Endothelial cell of umbilical vein (primary cell): ENCODE data around the gene RTEL1. TPM values are rescaled to one million over a fixed set of nuclear protein-coding genes. Genes with fewer than 3 reads are reported as not detected.

ENCODE experiments used
- BruUV-seq: library from RNA; stranded (reverse); fragments of 400-500 nt; replicated peaks from 2 replicates; lab custom pipeline; 2021; lab: Mats Ljungman, UMichigan
- CTCF ChIA-PET: fragments of 300-600, 350-600 bp; sonication (Branson Sonifier 250); formaldehyde crosslinking; loops from one replicate; lab custom pipeline; 2021; ENCODE audit warnings: antibody characterized with exemption, inconsistent platforms; lab: Charles Lee
- POLR2A ChIA-PET: fragments of 300-600, 350-600 bp; sonication (Branson Sonifier 250); formaldehyde crosslinking; loops from one replicate; lab custom pipeline; 2021; ENCODE audit warnings: antibody characterized with exemption, inconsistent platforms; lab: Charles Lee
- DNase-seq: peaks from one replicate; pipeline ENCODE4 v3.0.0-alpha.2; 2011; ENCODE audit warnings: low read depth, low spot score
- FAIRE-seq: peaks from 2 replicates; lab custom pipeline; 2011; peaks lifted over from hg19 to GRCh38; lab: Jason Lieb, UNC
- H2AFZ ChIP-seq: 2 replicates; pipeline ENCODE4 v1.6.0; 2012; ENCODE audit warnings: low read depth, low read length, control low read depth, inconsistent platforms
- H3K27ac ChIP-seq: 2 replicates; pipeline ENCODE4 v1.5.1; 2011; ENCODE audit warnings: low read depth, mild to moderate bottlenecking, control low read depth, low read length, moderate library complexity; ENCODE audit not compliant: insufficient read depth
- H3K27me3 ChIP-seq, 2 experiments: 2 replicates each; pipeline versions ENCODE4 v1.6.0 to v1.6.1; 2011; ENCODE audit warnings: low read length in 2 of 2, mixed read lengths in 1 of 2; ENCODE audit not compliant: control insufficient read depth in 2 of 2, insufficient read depth in 2 of 2
- H3K36me3 ChIP-seq, 2 experiments: 2 replicates in 1 of 2; 3 replicates in 1 of 2; pipeline ENCODE4 v1.5.1; 2011; ENCODE audit warnings: low read length in 2 of 2, mild to moderate bottlenecking in 1 of 2, moderate library complexity in 1 of 2; ENCODE audit not compliant: control insufficient read depth in 2 of 2, insufficient read depth in 2 of 2; ENCODE audit errors: extremely low read depth in 1 of 2
- H3K4me1 ChIP-seq: 3 replicates; pipeline ENCODE4 v1.5.1; 2011; ENCODE audit warnings: mild to moderate bottlenecking, low read length; ENCODE audit not compliant: control insufficient read depth, insufficient read depth; ENCODE audit errors: extremely low read depth
- H3K4me2 ChIP-seq: 2 replicates; pipeline ENCODE4 v1.6.1; 2011; ENCODE audit warnings: low read length, control low read depth, mixed read lengths; ENCODE audit not compliant: insufficient read depth
- H3K4me3 ChIP-seq, 3 experiments: fragments of 200-600 bp in 1 of 3; sonication (generic), shearing (Covaris generic) in 1 of 3; replicated peaks in 1 of 3; 2 replicates each; pipeline ENCODE4 v1.5.1; 2011 to 2016; ENCODE audit warnings: control low read depth in 3 of 3, low read length in 3 of 3, mild to moderate bottlenecking in 2 of 3, inconsistent platforms in 1 of 3, low read depth in 1 of 3, moderate library complexity in 1 of 3; ENCODE audit not compliant: insufficient read depth in 1 of 3
- H3K79me2 ChIP-seq: 2 replicates; pipeline ENCODE4 v1.6.0; 2012; ENCODE audit warnings: low read length, inconsistent platforms; ENCODE audit not compliant: control insufficient read depth, insufficient read depth
- H3K9ac ChIP-seq: replicated peaks from 2 replicates; pipeline ENCODE3; 2011; ENCODE audit warnings: low read length, control low read depth; ENCODE audit not compliant: insufficient read depth; ENCODE audit errors: extremely low read depth
- H3K9me1 ChIP-seq: replicated peaks from 3 replicates; pipeline ENCODE4 v1.6.0; 2011; ENCODE audit warnings: mild to moderate bottlenecking, low read length; ENCODE audit not compliant: control insufficient read depth, insufficient read depth; ENCODE audit errors: extremely low read depth
- H3K9me3 ChIP-seq: replicated peaks from 2 replicates; pipeline ENCODE4 v1.5.1; 2012; ENCODE audit warnings: low read length, inconsistent platforms; ENCODE audit not compliant: control insufficient read depth, insufficient read depth
- H4K20me1 ChIP-seq: replicated peaks from 2 replicates; pipeline ENCODE3; 2011; ENCODE audit warnings: mild to moderate bottlenecking, low read length; ENCODE audit not compliant: control insufficient read depth, insufficient read depth; ENCODE audit errors: extremely low read depth
- JUN ChIP-seq: IDR thresholded peaks from 2 replicates; pipeline ENCODE4 v1.6.1; 2011; ENCODE audit warnings: borderline replicate concordance, low read depth; ENCODE audit not compliant: insufficient read length, insufficient read depth
- MAX ChIP-seq: IDR thresholded peaks from 2 replicates; pipeline ENCODE4 v1.6.1; 2011; ENCODE audit not compliant: insufficient read depth, insufficient read length
- MYC ChIP-seq: IDR thresholded peaks from one replicate; pipeline ENCODE4 v1.6.1; 2011; ENCODE audit warnings: mild to moderate bottlenecking, low read depth, low read length
- POLR2A ChIP-seq: IDR thresholded peaks from 2 replicates; pipeline ENCODE4 v1.6.1; 2012; ENCODE audit warnings: low read depth, mild to moderate bottlenecking, control low read depth, low read length
- POLR2AphosphoS5 ChIP-seq: IDR thresholded peaks from 2 replicates; pipeline ENCODE4 v1.6.1; 2012; ENCODE audit warnings: low read depth, mild to moderate bottlenecking, control low read depth, low read length, moderate library complexity; ENCODE audit not compliant: insufficient read depth
- dilution Hi-C: fragments of 300-500 bp; cut with MboI; formaldehyde crosslinking; loops from one replicate; pipeline ENCODE4 v1.15.0; 2019; ENCODE audit warnings: low sequenced_read_pairs; ENCODE audit not compliant: extremely low pct_ligation_motif_present
- intact Hi-C: fragments of 100-400 bp; cut with micrococcal nuclease; formaldehyde crosslinking; loops from one replicate; pipeline ENCODE4 v1.10.0; 2022
- polyA plus RNA-seq, 4 experiments: library from polyadenylated mRNA; depleted of rRNA in 3 of 4; stranded (reverse) in 3 of 4; unstranded in 1 of 4; fragments of >200 nt; gene quantifications; 2 replicates each; pipeline versions ENCODE4 v1.2.1 to v1.2.3, GENCODE V29; 2011 to 2012; ENCODE audit warnings: missing spikeins in 1 of 4
- total RNA-seq: library from RNA; stranded (reverse); gene quantifications from 2 replicates; pipeline ENCODE4 v1.2.3, GENCODE V29; 2021

RTEL1 gene
- total and polyA plus RNA-seq, 2 donors (not counting 3 experiments of a cell fraction or from before 2014, with no cell fraction given), result 17.0 to 44.9 TPM

DNA sequence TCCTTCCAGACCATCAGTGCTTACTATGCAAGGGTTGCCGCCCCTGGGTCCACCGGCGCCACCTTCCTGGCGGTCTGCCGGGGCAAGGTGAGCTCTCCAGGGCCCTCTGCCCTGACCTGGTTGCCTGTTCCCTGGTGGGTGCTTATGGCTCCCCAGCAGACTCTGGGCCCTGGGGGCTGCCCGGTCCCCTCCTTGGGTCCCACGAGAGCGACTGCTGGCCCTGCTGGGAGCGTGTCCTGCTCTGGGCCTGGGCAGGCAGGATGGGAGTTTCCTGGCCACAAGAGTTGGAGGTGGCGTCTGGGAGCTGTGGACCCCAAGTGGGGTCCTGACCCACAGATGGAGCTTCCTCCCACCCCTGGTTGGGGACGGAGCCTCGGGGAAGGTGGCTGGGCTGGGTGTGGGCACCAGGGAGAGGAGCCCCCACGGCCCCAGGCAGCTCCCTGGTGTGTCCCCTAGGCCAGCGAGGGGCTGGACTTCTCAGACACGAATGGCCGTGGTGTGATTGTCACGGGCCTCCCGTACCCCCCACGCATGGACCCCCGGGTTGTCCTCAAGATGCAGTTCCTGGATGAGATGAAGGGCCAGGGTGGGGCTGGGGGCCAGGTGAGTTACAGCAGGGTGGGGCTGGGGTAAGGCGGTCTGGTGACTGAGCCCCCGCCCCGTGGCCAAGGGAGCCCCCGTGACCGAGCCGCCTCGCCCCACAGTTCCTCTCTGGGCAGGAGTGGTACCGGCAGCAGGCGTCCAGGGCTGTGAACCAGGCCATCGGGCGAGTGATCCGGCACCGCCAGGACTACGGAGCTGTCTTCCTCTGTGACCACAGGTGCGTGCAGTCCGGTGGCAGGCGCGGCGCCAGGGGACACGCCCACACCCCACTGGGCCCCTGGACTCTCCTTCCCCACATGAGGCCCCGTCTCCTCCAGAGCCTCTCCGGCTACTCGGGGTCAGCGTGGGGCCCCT is 31.2 kb downstream of the RTEL1 start:
- Histone ChIP-seq H3K36me3 (no peaks in the 10 kb centered on the region), H3K27me3 (no peaks in the 10 kb centered on the region), H3K79me2 (peaks cover 4% of the 10 kb centered on the region), H3K27ac (no peak overlapping the region), H2AFZ (no peak overlapping the region), H3K4me1 (peaks cover 31% of the 10 kb centered on the region), H3K9me3 (no peaks in the 10 kb centered on the region), H4K20me1 (no peaks in the 10 kb centered on the region), H3K4me3 (no peak overlapping the region), H3K9me1 (no peaks in the 10 kb centered on the region), H3K9ac (no peak overlapping the region), H3K4me2 (no peak overlapping the region)
- ChIA-PET POLR2A (no interaction called here), CTCF (interaction anchor here (1.2 to 3.2 kb wide), 3 partner anchors 9 to 47 kb away, joined by 3 to 13 read pairs (median 4); partner anchors contain the start of genes ARFRP1 and ZGPAT)
- BruUV-seq, result no TSS peak
- TF ChIP-seq MAX, result no peak
- no peak for TF ChIP-seq JUN
- no peak for TF ChIP-seq MYC
- TF ChIP-seq POLR2A, result no peak
- no peak for TF ChIP-seq POLR2AphosphoS5
- dilution Hi-C loops (no loop called here), intact Hi-C loops (no loop called here)
- DNase-seq, result no peak
- no peak for FAIRE-seq
